Thoracic aorta (tissue), 2 donors: Measurements from ENCODE around the gene ADAMTSL4. TPM values are rescaled to one million over a fixed set of nuclear protein-coding genes. Genes with fewer than 3 reads are reported as not detected.

Experiments
- ATAC-seq: fragments of 150-250 bp; one replicate; pipeline ENCODE4 v1.8.0; 2017; ENCODE audit warnings: low read depth; ENCODE audit not compliant: insufficient number of reproducible peaks, low FRiP score
- DNase-seq: peaks from one replicate; pipeline ENCODE4 v3.0.0-alpha.2; 2020; ENCODE audit warnings: low spot score
- H3K27ac ChIP-seq, 2 donors: fragments of 200-600 bp; sonication (generic); 1 replicate in 1 of 2; 2 replicates in 1 of 2; pipeline ENCODE4 v1.5.1; 2016; ENCODE audit warnings: mild to moderate bottlenecking in 2 of 2, moderate library complexity in 2 of 2
- H3K27me3 ChIP-seq: fragments of 200-600 bp; sonication (generic); replicated peaks from 2 replicates; pipeline ENCODE4 v1.6.0; 2016; ENCODE audit warnings: mild to moderate bottlenecking; ENCODE audit not compliant: insufficient read depth
- H3K36me3 ChIP-seq: fragments of 200-600 bp; sonication (generic); one replicate; pipeline ENCODE4 v1.5.1; 2016
- H3K4me1 ChIP-seq, 2 donors: fragments of 200-600 bp; sonication (generic); 1 replicate in 1 of 2; 2 replicates in 1 of 2; pipeline versions ENCODE4 v1.5.1 to v1.6.0; 2016; ENCODE audit warnings: low read depth in 2 of 2, mild to moderate bottlenecking in 1 of 2; ENCODE audit not compliant: control insufficient read depth in 1 of 2
- H3K4me3 ChIP-seq: fragments of 200-600 bp; sonication (generic); 2 replicates; pipeline ENCODE4 v1.5.1; 2016; ENCODE audit warnings: mild to moderate bottlenecking
- H3K9me3 ChIP-seq: fragments of 200-600 bp; sonication (generic); 2 replicates; pipeline ENCODE4 v1.5.1; 2016
- total RNA-seq, 2 donors: library from RNA; depleted of rRNA; stranded (reverse); fragments of >200 nt; gene quantifications; one replicate each; pipeline versions ENCODE4 v1.1.0 to v1.2.3, GENCODE V29; 2016
- TF ChIP-seq, protein P1 (sequence below): fragments of 200-600 bp; sonication (generic); IDR thresholded peaks from one replicate; pipeline ENCODE4 v1.5.1; 2019; ENCODE audit warnings: antibody characterized with exemption

The ADAMTSL4 gene
- total RNA-seq, 2 donors from 2014 or later = 28.4 to 45.1 TPM

DNA sequence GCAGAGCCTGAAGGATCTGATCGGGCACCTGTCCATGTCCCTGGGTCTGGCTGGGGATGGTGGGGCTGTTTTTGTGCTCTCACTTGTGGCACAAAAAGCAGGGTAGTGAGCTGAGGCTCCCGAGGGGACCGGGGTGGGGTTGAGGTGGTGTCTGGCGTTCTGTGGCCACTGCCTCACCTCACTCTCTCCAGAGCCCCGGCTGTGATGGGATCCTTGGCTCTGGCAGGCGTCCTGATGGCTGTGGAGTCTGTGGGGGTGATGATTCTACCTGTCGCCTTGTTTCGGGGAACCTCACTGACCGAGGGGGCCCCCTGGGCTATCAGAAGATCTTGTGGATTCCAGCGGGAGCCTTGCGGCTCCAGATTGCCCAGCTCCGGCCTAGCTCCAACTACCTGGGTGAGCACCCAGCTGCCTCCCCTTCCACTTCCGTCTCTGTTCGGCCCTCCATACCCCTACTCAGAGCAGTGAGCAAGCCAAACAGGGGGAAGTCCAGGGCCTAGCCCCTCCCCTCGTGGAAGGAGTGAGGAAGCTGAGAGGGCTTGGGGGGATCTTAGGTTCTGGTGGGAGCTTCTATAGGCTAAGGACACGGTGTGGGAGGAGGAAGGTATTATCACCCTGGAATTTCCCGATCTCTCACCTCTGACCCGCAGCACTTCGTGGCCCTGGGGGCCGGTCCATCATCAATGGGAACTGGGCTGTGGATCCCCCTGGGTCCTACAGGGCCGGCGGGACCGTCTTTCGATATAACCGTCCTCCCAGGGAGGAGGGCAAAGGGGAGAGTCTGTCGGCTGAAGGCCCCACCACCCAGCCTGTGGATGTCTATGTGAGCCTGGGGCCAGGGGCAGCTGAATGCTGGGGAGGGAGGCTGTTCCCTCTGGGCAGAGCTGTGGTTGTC is 7.0 kb downstream of the ADAMTSL4 start:
- Histone ChIP-seq H3K27ac (no peak overlapping the region), H3K36me3 (peaks cover 4% of the 10 kb centered on the region), H3K4me1 (peaks cover 49 to 65% of the 10 kb centered on the region in 2 donors), H3K27me3 (no peaks in the 10 kb centered on the region), H3K9me3 (no peaks in the 10 kb centered on the region), H3K4me3 (no peak overlapping the region)
- DNase-seq (no peak), ATAC-seq (no peak)
- TF ChIP-seq, protein P1, sequence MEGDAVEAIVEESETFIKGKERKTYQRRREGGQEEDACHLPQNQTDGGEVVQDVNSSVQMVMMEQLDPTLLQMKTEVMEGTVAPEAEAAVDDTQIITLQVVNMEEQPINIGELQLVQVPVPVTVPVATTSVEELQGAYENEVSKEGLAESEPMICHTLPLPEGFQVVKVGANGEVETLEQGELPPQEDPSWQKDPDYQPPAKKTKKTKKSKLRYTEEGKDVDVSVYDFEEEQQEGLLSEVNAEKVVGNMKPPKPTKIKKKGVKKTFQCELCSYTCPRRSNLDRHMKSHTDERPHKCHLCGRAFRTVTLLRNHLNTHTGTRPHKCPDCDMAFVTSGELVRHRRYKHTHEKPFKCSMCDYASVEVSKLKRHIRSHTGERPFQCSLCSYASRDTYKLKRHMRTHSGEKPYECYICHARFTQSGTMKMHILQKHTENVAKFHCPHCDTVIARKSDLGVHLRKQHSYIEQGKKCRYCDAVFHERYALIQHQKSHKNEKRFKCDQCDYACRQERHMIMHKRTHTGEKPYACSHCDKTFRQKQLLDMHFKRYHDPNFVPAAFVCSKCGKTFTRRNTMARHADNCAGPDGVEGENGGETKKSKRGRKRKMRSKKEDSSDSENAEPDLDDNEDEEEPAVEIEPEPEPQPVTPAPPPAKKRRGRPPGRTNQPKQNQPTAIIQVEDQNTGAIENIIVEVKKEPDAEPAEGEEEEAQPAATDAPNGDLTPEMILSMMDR = no peak

DNA sequence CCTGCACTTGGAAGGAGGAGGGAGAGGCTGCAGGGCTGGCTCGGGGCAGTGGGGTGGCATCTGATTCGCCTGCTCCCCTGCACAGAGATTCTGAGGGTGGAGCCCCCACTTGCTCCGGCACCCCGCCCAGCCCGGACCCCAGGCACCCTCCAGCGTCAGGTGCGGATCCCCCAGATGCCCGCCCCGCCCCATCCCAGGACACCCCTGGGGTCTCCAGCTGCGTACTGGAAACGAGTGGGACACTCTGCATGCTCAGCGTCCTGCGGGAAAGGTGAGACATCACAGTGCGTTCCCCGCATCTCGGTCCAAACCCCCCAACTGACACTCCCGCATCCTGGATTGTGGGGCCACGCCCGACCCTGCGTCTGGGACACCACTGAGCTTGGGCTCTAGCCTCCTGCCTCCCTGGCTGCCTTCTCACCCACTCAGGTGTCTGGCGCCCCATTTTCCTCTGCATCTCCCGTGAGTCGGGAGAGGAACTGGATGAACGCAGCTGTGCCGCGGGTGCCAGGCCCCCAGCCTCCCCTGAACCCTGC is 7.9 kb downstream of the ADAMTSL4 start:
- TF ChIP-seq, protein P1 = no peak
- no peaks in the 10 kb centered on the region for H3K27me3 ChIP-seq
- H3K36me3 ChIP-seq = peaks cover 4% of the 10 kb centered on the region
- peaks cover 41 to 57% of the 10 kb centered on the region in 2 donors for H3K4me1 ChIP-seq
- no peaks in the 10 kb centered on the region for H3K9me3 ChIP-seq
- ATAC-seq (no peak), DNase-seq (no peak)
- no peak overlapping the region for H3K4me3 ChIP-seq
- no peak overlapping the region for H3K27ac ChIP-seq

DNA sequence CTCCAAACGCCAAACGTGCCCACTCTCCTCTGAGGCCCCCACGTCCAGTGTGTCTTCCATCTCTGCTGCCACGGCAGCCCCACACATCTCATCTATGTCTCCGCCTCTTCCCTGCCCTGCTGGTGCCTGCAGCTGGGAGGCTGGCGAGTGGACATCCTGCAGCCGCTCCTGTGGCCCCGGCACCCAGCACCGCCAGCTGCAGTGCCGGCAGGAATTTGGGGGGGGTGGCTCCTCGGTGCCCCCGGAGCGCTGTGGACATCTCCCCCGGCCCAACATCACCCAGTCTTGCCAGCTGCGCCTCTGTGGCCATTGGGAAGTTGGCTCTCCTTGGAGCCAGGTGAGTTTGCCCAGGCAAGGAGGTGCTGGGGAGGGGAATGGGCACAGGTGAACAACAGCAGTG is 8.6 kb downstream of the ADAMTSL4 start:
- TF ChIP-seq, protein P1 = no peak
- ATAC-seq = no peak
- no peak for DNase-seq
- Histone ChIP-seq H3K27me3 (no peaks in the 10 kb centered on the region), H3K27ac (peak overlapping the region in 1 of 2 donors; percentile 99), H3K4me3 (no peak overlapping the region), H3K9me3 (no peaks in the 10 kb centered on the region), H3K36me3 (peaks cover 4% of the 10 kb centered on the region), H3K4me1 (peaks cover 43 to 57% of the 10 kb centered on the region in 2 donors)

DNA sequence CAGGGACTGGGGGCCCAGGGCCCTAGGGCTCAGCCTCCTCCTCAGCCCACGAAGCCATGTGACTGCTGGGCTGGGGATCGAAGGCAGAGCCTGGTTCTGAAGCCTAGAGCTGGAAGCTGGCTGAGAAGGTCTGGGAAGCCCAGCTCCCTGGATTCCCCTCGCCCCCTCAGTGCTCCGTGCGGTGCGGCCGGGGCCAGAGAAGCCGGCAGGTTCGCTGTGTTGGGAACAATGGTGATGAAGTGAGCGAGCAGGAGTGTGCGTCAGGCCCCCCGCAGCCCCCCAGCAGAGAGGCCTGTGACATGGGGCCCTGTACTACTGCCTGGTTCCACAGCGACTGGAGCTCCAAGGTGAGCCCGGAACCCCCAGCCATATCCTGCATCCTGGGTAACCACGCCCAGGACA is 9.1 kb downstream of the ADAMTSL4 start:
- no peaks in the 10 kb centered on the region for H3K9me3 ChIP-seq
- peak overlapping the region; percentile 99 to 100 for H3K27ac ChIP-seq
- peak overlapping the region; percentile 71 for H3K4me3 ChIP-seq
- H3K27me3 ChIP-seq = no peaks in the 10 kb centered on the region
- DNase-seq = no peak
- TF ChIP-seq, protein P1 = no peak
- H3K36me3 ChIP-seq = peaks cover 4% of the 10 kb centered on the region
- ATAC-seq = no peak
- peaks cover 43 to 57% of the 10 kb centered on the region in 2 donors for H3K4me1 ChIP-seq
